ENCODE measurements around the gene EXOG. TPM values are rescaled to one million over a fixed set of nuclear protein-coding genes. Genes with fewer than 3 reads are reported as not detected.

EXOG gene
- polyA plus RNA-seq, 1 donor from 2014 or later: 45.6 TPM

DNA sequence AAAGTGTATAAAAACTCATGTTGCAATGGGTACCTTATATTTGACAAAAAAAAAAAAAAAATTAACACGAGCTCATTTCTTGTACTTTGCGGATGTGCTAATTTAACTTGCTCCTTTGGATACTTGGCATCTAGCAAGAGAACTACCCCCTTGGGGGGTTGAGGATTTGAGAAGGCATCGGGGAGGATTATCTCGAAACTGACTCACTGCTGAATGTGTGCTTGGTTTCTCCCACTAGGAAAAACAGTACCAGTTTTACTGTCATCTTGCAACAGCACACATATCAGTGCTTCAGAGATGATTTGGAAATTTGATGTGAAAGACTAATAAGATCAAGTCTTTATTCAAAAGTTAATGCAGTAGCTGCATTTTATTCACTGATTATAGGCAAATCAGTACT, 891 bp downstream of the EXOG start:
- no peaks in the 10 kb centered on the region for H4K20me1 ChIP-seq (ENCODE audit: insufficient read depth)
- peak overlapping the region; percentile 90 for H3K4me3 ChIP-seq (ENCODE audit: low read length)
- TF ChIP-seq, protein P1, sequence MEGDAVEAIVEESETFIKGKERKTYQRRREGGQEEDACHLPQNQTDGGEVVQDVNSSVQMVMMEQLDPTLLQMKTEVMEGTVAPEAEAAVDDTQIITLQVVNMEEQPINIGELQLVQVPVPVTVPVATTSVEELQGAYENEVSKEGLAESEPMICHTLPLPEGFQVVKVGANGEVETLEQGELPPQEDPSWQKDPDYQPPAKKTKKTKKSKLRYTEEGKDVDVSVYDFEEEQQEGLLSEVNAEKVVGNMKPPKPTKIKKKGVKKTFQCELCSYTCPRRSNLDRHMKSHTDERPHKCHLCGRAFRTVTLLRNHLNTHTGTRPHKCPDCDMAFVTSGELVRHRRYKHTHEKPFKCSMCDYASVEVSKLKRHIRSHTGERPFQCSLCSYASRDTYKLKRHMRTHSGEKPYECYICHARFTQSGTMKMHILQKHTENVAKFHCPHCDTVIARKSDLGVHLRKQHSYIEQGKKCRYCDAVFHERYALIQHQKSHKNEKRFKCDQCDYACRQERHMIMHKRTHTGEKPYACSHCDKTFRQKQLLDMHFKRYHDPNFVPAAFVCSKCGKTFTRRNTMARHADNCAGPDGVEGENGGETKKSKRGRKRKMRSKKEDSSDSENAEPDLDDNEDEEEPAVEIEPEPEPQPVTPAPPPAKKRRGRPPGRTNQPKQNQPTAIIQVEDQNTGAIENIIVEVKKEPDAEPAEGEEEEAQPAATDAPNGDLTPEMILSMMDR (IDR thresholded peaks at IDR 0.05; ENCODE audit: poor library complexity, severe bottlenecking): no peak
- TF ChIP-seq, protein P2, sequence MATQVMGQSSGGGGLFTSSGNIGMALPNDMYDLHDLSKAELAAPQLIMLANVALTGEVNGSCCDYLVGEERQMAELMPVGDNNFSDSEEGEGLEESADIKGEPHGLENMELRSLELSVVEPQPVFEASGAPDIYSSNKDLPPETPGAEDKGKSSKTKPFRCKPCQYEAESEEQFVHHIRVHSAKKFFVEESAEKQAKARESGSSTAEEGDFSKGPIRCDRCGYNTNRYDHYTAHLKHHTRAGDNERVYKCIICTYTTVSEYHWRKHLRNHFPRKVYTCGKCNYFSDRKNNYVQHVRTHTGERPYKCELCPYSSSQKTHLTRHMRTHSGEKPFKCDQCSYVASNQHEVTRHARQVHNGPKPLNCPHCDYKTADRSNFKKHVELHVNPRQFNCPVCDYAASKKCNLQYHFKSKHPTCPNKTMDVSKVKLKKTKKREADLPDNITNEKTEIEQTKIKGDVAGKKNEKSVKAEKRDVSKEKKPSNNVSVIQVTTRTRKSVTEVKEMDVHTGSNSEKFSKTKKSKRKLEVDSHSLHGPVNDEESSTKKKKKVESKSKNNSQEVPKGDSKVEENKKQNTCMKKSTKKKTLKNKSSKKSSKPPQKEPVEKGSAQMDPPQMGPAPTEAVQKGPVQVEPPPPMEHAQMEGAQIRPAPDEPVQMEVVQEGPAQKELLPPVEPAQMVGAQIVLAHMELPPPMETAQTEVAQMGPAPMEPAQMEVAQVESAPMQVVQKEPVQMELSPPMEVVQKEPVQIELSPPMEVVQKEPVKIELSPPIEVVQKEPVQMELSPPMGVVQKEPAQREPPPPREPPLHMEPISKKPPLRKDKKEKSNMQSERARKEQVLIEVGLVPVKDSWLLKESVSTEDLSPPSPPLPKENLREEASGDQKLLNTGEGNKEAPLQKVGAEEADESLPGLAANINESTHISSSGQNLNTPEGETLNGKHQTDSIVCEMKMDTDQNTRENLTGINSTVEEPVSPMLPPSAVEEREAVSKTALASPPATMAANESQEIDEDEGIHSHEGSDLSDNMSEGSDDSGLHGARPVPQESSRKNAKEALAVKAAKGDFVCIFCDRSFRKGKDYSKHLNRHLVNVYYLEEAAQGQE (IDR thresholded peaks at IDR 0.05; ENCODE audit: borderline replicate concordance): no peak
- no peak for TF ChIP-seq SMC3 (conservative IDR thresholded peaks at IDR 0.05; ENCODE audit: poor library complexity)
- TF ChIP-seq RAD21 (conservative IDR thresholded peaks at IDR 0.05): no peak
- no peak for TF ChIP-seq TAF1 (IDR thresholded peaks at IDR 0.05; ENCODE audit: low read depth)
- no peak for TF ChIP-seq MXI1 (conservative IDR thresholded peaks at IDR 0.05; ENCODE audit: poor library complexity, severe bottlenecking)
- no peak for TF ChIP-seq EP300 (conservative IDR thresholded peaks at IDR 0.05; ENCODE audit: poor library complexity, severe bottlenecking)
- no peak for TF ChIP-seq EZH2 (IDR thresholded peaks at IDR 0.05; ENCODE audit: borderline replicate concordance, insufficient read depth, low read length, poor library complexity, severe bottlenecking)
- TF ChIP-seq POLR2AphosphoS5 (IDR thresholded peaks at IDR 0.05): no peak
- no peaks in the 10 kb centered on the region for H3K36me3 ChIP-seq (ENCODE audit: insufficient read depth, low read length)
- H3K27me3 ChIP-seq (ENCODE audit: insufficient read depth, low read depth, low read length): no peaks in the 10 kb centered on the region
- H3K79me2 ChIP-seq (replicated peaks; ENCODE audit: insufficient read depth, low read length): peaks cover 8% of the 10 kb centered on the region
- peak overlapping the region; percentile 83 for H2AFZ ChIP-seq (ENCODE audit: low read depth, low read length)
- no peaks in the 10 kb centered on the region for H3K9me3 ChIP-seq (ENCODE audit: low read length)
- H3F3A ChIP-seq (ENCODE audit: insufficient read depth, low read length, poor library complexity, severe bottlenecking): no peaks in the 10 kb centered on the region
- peak overlapping the region; percentile 92 for H3K4me2 ChIP-seq (ENCODE audit: low read length)
- peak overlapping the region; percentile 86 for H3K9ac ChIP-seq (ENCODE audit: low read length)
- peak overlapping the region; percentile 80 for H3K27ac ChIP-seq (ENCODE audit: low read length)
- H3K9me2 ChIP-seq (ENCODE audit: insufficient read depth, low read length): no peaks in the 10 kb centered on the region

DNA sequence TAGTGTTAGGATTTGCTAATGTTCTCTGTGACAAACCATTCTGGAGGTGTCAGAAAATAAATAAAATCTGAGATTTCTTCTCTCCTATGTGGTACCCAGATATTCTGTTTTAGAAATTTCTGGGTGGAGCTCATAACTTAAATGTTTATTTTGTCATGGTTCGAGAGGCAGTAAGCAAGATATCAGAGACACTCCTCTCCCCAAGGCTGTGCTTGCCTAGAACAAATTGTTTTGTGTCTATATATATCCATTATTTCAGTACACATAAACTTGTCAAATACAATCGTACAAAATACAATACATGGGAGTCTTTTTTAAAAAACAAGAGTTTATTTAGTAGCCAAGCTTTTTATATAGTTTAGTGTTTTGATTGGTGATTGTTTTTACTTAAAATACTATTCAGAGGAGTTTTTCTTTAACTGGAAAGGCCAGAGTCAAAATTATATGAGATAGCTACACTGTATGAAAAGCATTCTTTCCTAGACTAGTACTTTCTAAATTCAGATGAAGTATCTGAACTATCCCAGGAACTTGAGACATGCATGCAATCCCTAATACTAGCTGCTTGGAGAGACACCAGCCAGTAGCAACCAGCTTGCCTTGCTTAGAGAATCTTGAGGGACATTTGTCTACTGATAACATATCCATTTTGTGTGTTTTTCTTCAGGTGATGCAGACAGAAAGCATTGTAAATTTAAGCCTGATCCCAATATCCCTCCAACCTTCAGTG, 4.7 kb downstream of the EXOG start:
- H3K4me2 ChIP-seq (ENCODE audit: low read length): no peak overlapping the region
- TF ChIP-seq, protein P2 (IDR thresholded peaks at IDR 0.05; ENCODE audit: borderline replicate concordance): no peak
- TF ChIP-seq, protein P1 (IDR thresholded peaks at IDR 0.05; ENCODE audit: poor library complexity, severe bottlenecking): no peak
- TF ChIP-seq RAD21 (conservative IDR thresholded peaks at IDR 0.05) (no peak), MXI1 (conservative IDR thresholded peaks at IDR 0.05; ENCODE audit: poor library complexity, severe bottlenecking) (no peak)
- no peaks in the 10 kb centered on the region for H3K9me3 ChIP-seq (ENCODE audit: low read length)
- no peak overlapping the region for H3K27ac ChIP-seq (ENCODE audit: low read length)
- H2AFZ ChIP-seq (ENCODE audit: low read depth, low read length): no peak overlapping the region
- no peaks in the 10 kb centered on the region for H3K36me3 ChIP-seq (ENCODE audit: insufficient read depth, low read length)
- no peak overlapping the region for H3K4me3 ChIP-seq (ENCODE audit: low read length)
- H3K9ac ChIP-seq (ENCODE audit: low read length): no peak overlapping the region
- no peaks in the 10 kb centered on the region for H3K27me3 ChIP-seq (ENCODE audit: insufficient read depth, low read depth, low read length)
- peaks cover 8% of the 10 kb centered on the region for H3K79me2 ChIP-seq (replicated peaks; ENCODE audit: insufficient read depth, low read length)
- H4K20me1 ChIP-seq (ENCODE audit: insufficient read depth): no peaks in the 10 kb centered on the region
- H3K9me2 ChIP-seq (ENCODE audit: insufficient read depth, low read length): no peaks in the 10 kb centered on the region
- H3F3A ChIP-seq (ENCODE audit: insufficient read depth, low read length, poor library complexity, severe bottlenecking): no peaks in the 10 kb centered on the region
